ENCODE data around the gene AMFR.

Gene AMFR

GRCh38 chr16:56450275-56450985, 25.1 kb upstream of the AMFR start:
- DNase-seq (ENCODE audit: low read depth in 1 of 2, low spot score in 1 of 2) = no peak
- TF ChIP-seq JUND (IDR thresholded peaks at IDR 0.05; ENCODE audit: low read depth) = no peak
- in situ Hi-C loops (cut with HindIII; ENCODE audit: low pct_unique_long_range_greater_than_20kb, low sequenced_read_pairs) = no loop called here

- in situ Hi-C loops (cut with HindIII; ENCODE audit: low pct_unique_long_range_greater_than_20kb, low sequenced_read_pairs) = no loop called here
- no peak for TF ChIP-seq JUND (IDR thresholded peaks at IDR 0.05; ENCODE audit: low read depth)
- DNase-seq (ENCODE audit: low read depth in 1 of 2, low spot score in 1 of 2) = no peak
These were observed 22.7 kb upstream of the AMFR start for GRCh38 chr16:56448005-56448404.

DNA sequence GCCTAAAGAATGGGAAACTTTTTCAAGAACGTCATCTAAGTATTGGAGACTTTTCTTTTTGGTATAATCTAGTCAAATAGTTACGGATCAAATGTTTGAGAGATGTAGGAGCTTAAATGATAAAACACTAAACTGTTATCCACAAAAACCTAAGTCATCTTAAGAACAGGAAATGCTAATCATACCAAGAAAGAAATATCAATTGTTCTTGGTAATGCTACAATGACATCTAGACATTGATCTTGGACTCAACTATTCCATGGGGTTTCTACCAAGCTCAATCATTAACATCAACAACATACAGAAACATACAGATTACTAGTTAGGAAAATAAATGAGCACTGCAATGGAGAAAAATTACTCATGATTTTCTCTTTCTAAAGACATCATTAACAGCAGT, 21.9 kb upstream of the AMFR start:
- in situ Hi-C loops (cut with HindIII; ENCODE audit: low pct_unique_long_range_greater_than_20kb, low sequenced_read_pairs) = no loop called here
- TF ChIP-seq JUND (IDR thresholded peaks at IDR 0.05; ENCODE audit: low read depth) = no peak
- no peak for DNase-seq (ENCODE audit: low read depth in 1 of 2, low spot score in 1 of 2)

GRCh38 chr16:56438038-56438437, 12.7 kb upstream of the AMFR start:
- in situ Hi-C loops (cut with HindIII; ENCODE audit: low pct_unique_long_range_greater_than_20kb, low sequenced_read_pairs) = no loop called here

DNA sequence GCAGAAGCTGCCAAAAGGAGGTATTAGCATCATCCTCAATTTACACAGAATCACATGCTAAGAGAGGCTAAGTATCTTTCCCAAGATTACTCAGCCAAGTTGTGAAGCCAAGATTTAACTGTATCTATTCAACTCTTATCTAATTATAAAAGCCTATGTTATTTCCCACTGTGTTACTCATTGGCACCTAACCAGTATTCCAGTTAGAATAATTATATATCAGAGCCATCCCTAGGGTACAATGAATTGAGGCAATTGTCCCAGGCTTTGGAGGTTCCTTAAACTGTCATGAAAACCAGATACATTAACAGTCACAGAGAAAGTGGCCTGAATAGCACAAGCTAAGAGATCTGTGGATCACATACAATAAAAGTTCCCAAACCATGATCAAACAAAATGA, 10.9 kb upstream of the AMFR start:
- no peak for TF ChIP-seq JUND (IDR thresholded peaks at IDR 0.05; ENCODE audit: low read depth)
- in situ Hi-C loops (cut with HindIII; ENCODE audit: low pct_unique_long_range_greater_than_20kb, low sequenced_read_pairs) = no loop called here
- no peak for DNase-seq (ENCODE audit: low read depth in 1 of 2, low spot score in 1 of 2)

More at GRCh38 chr16:56438038-56438437, 12.7 kb upstream of the AMFR start:
- DNase-seq (ENCODE audit: low read depth in 1 of 2, low spot score in 1 of 2) = no peak
- TF ChIP-seq JUND (IDR thresholded peaks at IDR 0.05; ENCODE audit: low read depth) = no peak

GRCh38 chr16:56428091-56428490, 2.7 kb upstream of the AMFR start:
- no peak for TF ChIP-seq JUND (IDR thresholded peaks at IDR 0.05; ENCODE audit: low read depth)
- DNase-seq (ENCODE audit: low read depth in 1 of 2, low spot score in 1 of 2) = no peak
- in situ Hi-C loops (cut with HindIII; ENCODE audit: low pct_unique_long_range_greater_than_20kb, low sequenced_read_pairs) = no loop called here

GRCh38 chr16:56426585-56426984, 1.2 kb upstream of the AMFR start:
- no peak for TF ChIP-seq JUND (IDR thresholded peaks at IDR 0.05; ENCODE audit: low read depth)
- in situ Hi-C loops (cut with HindIII; ENCODE audit: low pct_unique_long_range_greater_than_20kb, low sequenced_read_pairs) = no loop called here

DNA sequence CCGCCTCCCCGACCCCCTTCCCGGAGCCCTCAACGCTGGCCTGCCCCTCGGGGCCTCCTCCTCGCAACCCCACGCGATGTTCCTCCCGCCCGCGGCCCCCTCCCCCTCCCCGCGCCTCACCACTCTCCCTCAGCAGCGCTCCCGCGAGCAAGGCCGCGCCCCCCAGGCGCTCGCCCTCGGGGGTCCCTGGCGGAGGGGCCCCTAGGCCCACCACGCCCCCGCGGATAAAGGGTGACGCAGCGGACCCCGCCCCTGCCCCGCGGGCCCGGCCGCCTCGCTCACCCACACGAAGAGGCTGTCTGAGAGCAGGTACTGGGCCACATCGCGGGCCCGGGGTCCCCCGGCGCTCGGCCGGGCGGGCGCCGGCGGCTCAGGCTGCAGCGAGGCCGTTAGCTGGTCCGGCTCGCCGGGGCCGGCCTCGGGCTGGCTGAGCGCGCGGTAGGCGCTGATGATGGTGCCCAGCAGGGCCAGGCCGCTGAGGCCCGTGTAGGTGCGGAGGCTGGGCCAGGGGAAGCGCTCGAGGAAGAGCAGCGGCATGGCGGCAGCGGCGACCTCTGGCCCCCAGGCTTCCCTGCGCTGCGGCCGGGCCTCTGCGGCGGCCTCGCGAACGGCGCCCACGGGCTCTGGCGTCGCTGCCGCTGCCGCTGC, 430 bp downstream of the AMFR start:
- TF ChIP-seq JUND (IDR thresholded peaks at IDR 0.05; ENCODE audit: low read depth) = no peak
- DNase-seq (ENCODE audit: low read depth in 1 of 2, low spot score in 1 of 2) = no peak
- in situ Hi-C loops (cut with HindIII; ENCODE audit: low pct_unique_long_range_greater_than_20kb, low sequenced_read_pairs) = no loop called here

More at GRCh38 chr16:56426585-56426984, 1.2 kb upstream of the AMFR start:
- DNase-seq (ENCODE audit: low read depth in 1 of 2, low spot score in 1 of 2) = no peak

DNA sequence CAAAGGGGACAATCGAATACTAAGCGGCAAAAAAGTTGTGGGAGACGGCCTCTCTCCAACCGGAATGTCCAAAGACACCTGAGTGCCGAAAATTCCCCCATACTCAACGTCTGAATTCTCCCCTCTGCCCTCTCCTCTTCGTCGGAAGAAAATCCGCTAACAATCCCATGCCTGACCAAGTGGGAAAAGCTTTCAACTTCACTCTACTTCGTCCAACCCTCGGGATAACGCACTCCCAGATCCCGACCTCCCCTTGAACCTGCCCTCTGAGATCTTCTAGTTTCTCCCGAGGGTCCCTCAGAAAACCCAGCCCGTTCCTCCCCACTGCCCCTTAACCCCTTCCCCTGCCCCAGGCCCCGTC, 961 bp downstream of the AMFR start:
- TF ChIP-seq JUND (IDR thresholded peaks at IDR 0.05; ENCODE audit: low read depth) = no peak
- no peak for DNase-seq (ENCODE audit: low read depth in 1 of 2, low spot score in 1 of 2)
- in situ Hi-C loops (cut with HindIII; ENCODE audit: low pct_unique_long_range_greater_than_20kb, low sequenced_read_pairs) = no loop called here

DNA sequence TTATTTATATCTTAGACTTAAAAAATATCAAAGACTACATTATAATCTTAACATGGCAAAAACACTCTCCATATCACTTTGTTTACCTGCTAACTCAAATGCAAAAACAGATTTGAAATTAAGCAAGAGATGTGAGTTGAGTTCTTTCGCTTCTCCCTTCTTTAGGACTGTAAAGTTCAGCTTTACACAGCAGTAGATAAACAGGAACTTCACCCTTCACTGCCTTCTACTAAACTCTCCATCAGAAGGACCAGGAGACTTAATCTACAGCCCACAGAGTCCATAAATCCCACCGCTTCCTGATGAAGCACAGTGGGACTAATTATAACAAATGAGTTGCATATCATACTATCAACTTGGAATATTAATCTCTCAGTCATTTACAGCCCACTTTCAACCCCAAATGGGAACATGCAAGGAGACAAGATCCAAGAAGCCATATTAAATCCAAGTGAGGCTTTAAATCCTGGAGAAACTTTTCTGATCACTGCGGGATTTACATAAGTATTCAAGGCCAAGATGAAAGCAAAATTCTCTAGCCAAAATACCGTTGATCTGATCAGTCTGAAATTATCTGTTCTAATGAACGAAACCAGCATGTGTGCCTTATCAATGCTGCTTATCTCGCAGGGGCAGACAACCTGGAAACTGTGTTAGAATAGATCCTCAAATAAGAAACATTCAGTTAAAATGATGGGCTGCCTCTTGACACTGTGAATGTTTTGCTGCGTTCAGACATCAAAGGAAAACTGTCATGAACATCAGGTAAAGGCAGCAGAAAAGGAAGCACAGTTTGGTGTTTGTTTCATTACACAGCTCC, 1.6 kb downstream of the AMFR start:
- in situ Hi-C loops (cut with HindIII; ENCODE audit: low pct_unique_long_range_greater_than_20kb, low sequenced_read_pairs) = no loop called here
- no peak for DNase-seq (ENCODE audit: low read depth in 1 of 2, low spot score in 1 of 2)
- TF ChIP-seq JUND (IDR thresholded peaks at IDR 0.05; ENCODE audit: low read depth) = no peak

DNA sequence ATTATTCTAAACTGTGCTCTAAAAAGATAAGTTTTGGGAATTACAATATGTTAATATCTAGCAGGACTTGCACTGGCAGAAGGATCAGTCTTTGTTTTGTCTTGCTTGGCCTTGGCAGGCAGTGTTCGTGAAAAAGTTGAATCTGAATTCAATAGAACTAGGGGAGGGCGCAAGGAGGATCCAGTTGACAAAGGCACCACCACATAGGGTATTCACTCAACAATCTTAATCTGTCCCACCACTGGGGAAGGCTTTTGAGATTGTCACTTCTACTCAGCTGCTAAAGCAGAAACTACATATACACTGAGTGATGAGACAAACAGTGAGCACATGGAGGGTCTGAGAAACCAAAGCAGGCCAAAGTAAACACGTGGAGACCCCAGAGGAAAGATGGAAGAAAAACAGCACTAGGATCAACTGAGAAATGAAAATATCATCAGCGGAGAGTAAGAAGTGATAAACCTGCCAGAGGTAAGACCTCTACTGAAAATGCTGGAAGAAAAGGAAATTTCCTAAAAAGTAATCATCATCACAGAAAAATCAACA, 2.4 kb downstream of the AMFR start:
- no peak for DNase-seq (ENCODE audit: low read depth in 1 of 2, low spot score in 1 of 2)
- TF ChIP-seq JUND (IDR thresholded peaks at IDR 0.05; ENCODE audit: low read depth) = no peak
- in situ Hi-C loops (cut with HindIII; ENCODE audit: low pct_unique_long_range_greater_than_20kb, low sequenced_read_pairs) = no loop called here

- no peak for TF ChIP-seq JUND (IDR thresholded peaks at IDR 0.05; ENCODE audit: low read depth)
- DNase-seq (ENCODE audit: low read depth in 1 of 2, low spot score in 1 of 2) = no peak
- in situ Hi-C loops (cut with HindIII; ENCODE audit: low pct_unique_long_range_greater_than_20kb, low sequenced_read_pairs) = no loop called here
These were observed 3.2 kb downstream of the AMFR start for GRCh38 chr16:56421976-56422669.

Data from T47D (cell line).